HepG2 (cell line): ENCODE data around the gene ZNF652. TPM values are rescaled to one million over a fixed set of nuclear protein-coding genes. Genes with fewer than 3 reads are reported as not detected.

ENCODE experiments used
- ATRX ChIP-seq: sonication (generic); formaldehyde crosslinking; IDR thresholded peaks from 2 replicates; pipeline ENCODE4 v1.4.0; 2020; ENCODE audit warnings: missing genetic modification reagents, borderline replicate concordance
- CAMTA2 ChIP-seq: sonication (generic); formaldehyde crosslinking; IDR thresholded peaks from 2 replicates; pipeline ENCODE4 v1.4.0; 2020; ENCODE audit warnings: mild to moderate bottlenecking, missing genetic modification reagents, borderline replicate concordance
- HDAC1 ChIP-seq: sonication (generic); formaldehyde crosslinking; IDR thresholded peaks from 2 replicates; pipeline ENCODE4 v1.5.1; 2020; ENCODE audit warnings: mild to moderate bottlenecking, missing genetic modification reagents
- MTA3 ChIP-seq: sonication (generic); formaldehyde crosslinking; IDR thresholded peaks from 2 replicates; pipeline ENCODE4 v1.4.0; 2020; ENCODE audit warnings: missing genetic modification reagents
- MYC ChIP-seq: sonication (generic); formaldehyde crosslinking; IDR thresholded peaks from 2 replicates; pipeline ENCODE4 v1.9.0; 2021; ENCODE audit warnings: missing genetic modification reagents, borderline replicate concordance
- NFE2 ChIP-seq: sonication (generic); formaldehyde crosslinking; IDR thresholded peaks from 2 replicates; pipeline ENCODE4 v1.4.0; 2020; ENCODE audit warnings: missing genetic modification reagents
- ZMYM3 ChIP-seq: sonication (generic); formaldehyde crosslinking; IDR thresholded peaks from 2 replicates; pipeline ENCODE4 v1.5.1; 2020; ENCODE audit warnings: mild to moderate bottlenecking, missing genetic modification reagents
- ZNF274 ChIP-seq: sonication (generic); formaldehyde crosslinking; IDR thresholded peaks from 2 replicates; pipeline ENCODE4 v1.5.1; 2020; ENCODE audit warnings: mild to moderate bottlenecking, missing genetic modification reagents
- ZNF354B ChIP-seq: sonication (generic); formaldehyde crosslinking; IDR thresholded peaks from 2 replicates; pipeline ENCODE4 v1.8.0; 2022; ENCODE audit warnings: mild to moderate bottlenecking, missing genetic modification reagents
- ZNF550 ChIP-seq: sonication (generic); formaldehyde crosslinking; IDR thresholded peaks from 2 replicates; pipeline ENCODE4 v1.4.0; 2020; ENCODE audit warnings: mild to moderate bottlenecking, missing genetic modification reagents, borderline replicate concordance
- ZNF660 ChIP-seq: sonication (generic); formaldehyde crosslinking; IDR thresholded peaks from 2 replicates; pipeline ENCODE4 v1.5.1; 2020; ENCODE audit warnings: mild to moderate bottlenecking, low read depth, missing genetic modification reagents, borderline replicate concordance
- ZNF761 ChIP-seq: sonication (generic); formaldehyde crosslinking; conservative IDR thresholded peaks from 2 replicates; pipeline ENCODE4 v1.4.0; 2020; ENCODE audit warnings: mild to moderate bottlenecking, missing genetic modification reagents
- polyA plus RNA-seq, 8 experiments: library from polyadenylated mRNA; depleted of rRNA in 3 of 8; stranded (reverse) in 7 of 8; unstranded in 1 of 8; fragments of >200 nt; fragmentation: Illumina TruSeq in 4 of 8; extraction: Trizol in 4 of 8; gene quantifications; 2 replicates each; pipeline versions ENCODE4 v1.2.1 to v1.2.3, GENCODE V29; 2011 to 2016; ENCODE audit warnings: low read depth in 4 of 8, missing spikeins in 1 of 8, mixed read lengths in 1 of 8; ENCODE audit not compliant: insufficient read depth in 1 of 8
- total RNA-seq, 5 experiments: library from RNA; depleted of rRNA; stranded (reverse); fragments of >200 nt; fragmentation: Illumina TruSeq; extraction: Trizol; gene quantifications; 2 replicates each; pipeline ENCODE4 v1.2.3, GENCODE V29; 2016; ENCODE audit warnings: low read depth in 1 of 5
- TF ChIP-seq, protein P1 (sequence below): sonication (generic); formaldehyde crosslinking; IDR thresholded peaks from 2 replicates; pipeline ENCODE4 v1.4.0; 2020; ENCODE audit warnings: missing genetic modification reagents, borderline replicate concordance
- TF ChIP-seq, protein P2 (sequence below): sonication (generic); formaldehyde crosslinking; IDR thresholded peaks from 2 replicates; pipeline ENCODE4 v1.4.0; 2020; ENCODE audit warnings: missing genetic modification reagents, borderline replicate concordance
- TF ChIP-seq, protein P3 (sequence below): IDR thresholded peaks from 2 replicates; pipeline ENCODE4 v1.6.1; 2016; ENCODE audit warnings: missing biosample characterization, missing genetic modification reagents, low read depth
- TF ChIP-seq, protein P4 (sequence below): sonication (generic); formaldehyde crosslinking; IDR thresholded peaks from one replicate; pipeline ENCODE4 v1.5.1; 2020; ENCODE audit warnings: mild to moderate bottlenecking, missing genetic modification reagents; ENCODE audit errors: not compliant biosample characterization

The ZNF652 gene
- total and polyA plus RNA-seq, 2 of the 13 experiments (the other 11 are each of a cell fraction or from before 2014, with no cell fraction given), result 16.2 to 30.2 TPM

DNA sequence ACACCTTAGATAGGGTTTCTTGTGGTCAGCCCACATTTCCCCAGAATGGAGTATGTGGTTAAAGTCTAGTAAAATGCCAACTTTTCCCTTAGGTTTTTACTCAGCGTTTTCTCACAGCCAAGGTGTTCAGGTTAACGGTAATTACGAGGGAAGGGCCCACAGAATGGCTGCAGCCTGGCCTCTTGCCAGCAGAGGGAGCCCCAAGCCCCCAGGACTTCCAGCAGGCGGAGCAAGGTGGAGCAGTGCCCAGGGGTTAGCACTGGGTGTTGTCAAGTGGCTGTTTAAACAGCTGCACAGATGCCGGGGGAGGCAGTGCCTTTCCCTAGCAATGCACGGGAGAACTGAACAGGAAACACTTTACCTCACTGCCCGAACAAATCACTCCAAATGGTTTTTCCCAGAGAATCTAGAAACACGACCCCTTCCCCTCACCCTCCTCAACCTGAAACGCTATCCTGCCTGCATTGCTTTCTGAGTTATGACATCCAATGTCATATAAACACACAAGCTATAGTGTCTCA is 46.0 kb upstream of the ZNF652 start (continued):
- TF ChIP-seq, protein P1, sequence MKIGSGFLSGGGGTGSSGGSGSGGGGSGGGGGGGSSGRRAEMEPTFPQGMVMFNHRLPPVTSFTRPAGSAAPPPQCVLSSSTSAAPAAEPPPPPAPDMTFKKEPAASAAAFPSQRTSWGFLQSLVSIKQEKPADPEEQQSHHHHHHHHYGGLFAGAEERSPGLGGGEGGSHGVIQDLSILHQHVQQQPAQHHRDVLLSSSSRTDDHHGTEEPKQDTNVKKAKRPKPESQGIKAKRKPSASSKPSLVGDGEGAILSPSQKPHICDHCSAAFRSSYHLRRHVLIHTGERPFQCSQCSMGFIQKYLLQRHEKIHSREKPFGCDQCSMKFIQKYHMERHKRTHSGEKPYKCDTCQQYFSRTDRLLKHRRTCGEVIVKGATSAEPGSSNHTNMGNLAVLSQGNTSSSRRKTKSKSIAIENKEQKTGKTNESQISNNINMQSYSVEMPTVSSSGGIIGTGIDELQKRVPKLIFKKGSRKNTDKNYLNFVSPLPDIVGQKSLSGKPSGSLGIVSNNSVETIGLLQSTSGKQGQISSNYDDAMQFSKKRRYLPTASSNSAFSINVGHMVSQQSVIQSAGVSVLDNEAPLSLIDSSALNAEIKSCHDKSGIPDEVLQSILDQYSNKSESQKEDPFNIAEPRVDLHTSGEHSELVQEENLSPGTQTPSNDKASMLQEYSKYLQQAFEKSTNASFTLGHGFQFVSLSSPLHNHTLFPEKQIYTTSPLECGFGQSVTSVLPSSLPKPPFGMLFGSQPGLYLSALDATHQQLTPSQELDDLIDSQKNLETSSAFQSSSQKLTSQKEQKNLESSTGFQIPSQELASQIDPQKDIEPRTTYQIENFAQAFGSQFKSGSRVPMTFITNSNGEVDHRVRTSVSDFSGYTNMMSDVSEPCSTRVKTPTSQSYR (CRISPR knock-in tag), result peak; percentile 28; the same call in 1 of the 2 replicates
- TF ChIP-seq ZMYM3 (CRISPR knock-in tag) (peak; percentile 51; the same call in 1 of the 2 replicates), HDAC1 (CRISPR knock-in tag) (peak; percentile 76), NFE2 (CRISPR knock-in tag) (no peak), MTA3 (no peak), ATRX (CRISPR knock-in tag) (no peak), ZNF550 (0 out of 2 replicates have a peak, but pooled peaks have one; percentile 46), ZNF354B (CRISPR knock-in tag) (no peak), ZNF660 (no peak), ZNF761 (CRISPR knock-in tag) (no peak), ZNF274 (CRISPR knock-in tag) (no peak), MYC (CRISPR knock-in tag) (peak; percentile 34; the same call in 1 of the 2 replicates), CAMTA2 (CRISPR knock-in tag) (no peak)
- TF ChIP-seq, protein P2, sequence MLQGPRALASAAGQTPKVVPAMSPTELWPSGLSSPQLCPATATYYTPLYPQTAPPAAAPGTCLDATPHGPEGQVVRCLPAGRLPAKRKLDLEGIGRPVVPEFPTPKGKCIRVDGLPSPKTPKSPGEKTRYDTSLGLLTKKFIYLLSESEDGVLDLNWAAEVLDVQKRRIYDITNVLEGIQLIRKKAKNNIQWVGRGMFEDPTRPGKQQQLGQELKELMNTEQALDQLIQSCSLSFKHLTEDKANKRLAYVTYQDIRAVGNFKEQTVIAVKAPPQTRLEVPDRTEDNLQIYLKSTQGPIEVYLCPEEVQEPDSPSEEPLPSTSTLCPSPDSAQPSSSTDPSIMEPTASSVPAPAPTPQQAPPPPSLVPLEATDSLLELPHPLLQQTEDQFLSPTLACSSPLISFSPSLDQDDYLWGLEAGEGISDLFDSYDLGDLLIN (CRISPR knock-in tag), result no peak
- TF ChIP-seq, protein P3, sequence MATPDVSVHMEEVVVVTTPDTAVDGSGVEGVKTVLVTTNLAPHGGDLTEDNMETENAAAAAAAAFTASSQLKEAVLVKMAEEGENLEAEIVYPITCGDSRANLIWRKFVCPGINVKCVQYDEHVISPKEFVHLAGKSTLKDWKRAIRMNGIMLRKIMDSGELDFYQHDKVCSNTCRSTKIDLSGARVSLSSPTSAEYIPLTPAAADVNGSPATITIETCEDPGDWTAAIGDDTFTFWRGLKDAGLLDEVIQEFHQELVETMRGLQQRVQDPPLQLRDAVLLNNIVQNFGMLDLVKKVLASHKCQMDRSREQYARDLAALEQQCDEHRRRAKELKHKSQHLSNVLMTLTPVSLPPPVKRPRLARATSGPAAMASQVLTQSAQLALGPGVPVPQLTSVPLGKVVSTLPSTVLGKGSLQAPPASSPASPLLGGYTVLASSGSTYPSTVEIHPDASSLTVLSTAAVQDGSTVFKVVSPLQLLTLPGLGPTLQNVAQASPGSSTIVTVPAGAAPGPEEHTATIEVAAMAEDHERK (CRISPR knock-in tag), result no peak
- TF ChIP-seq, protein P4, sequence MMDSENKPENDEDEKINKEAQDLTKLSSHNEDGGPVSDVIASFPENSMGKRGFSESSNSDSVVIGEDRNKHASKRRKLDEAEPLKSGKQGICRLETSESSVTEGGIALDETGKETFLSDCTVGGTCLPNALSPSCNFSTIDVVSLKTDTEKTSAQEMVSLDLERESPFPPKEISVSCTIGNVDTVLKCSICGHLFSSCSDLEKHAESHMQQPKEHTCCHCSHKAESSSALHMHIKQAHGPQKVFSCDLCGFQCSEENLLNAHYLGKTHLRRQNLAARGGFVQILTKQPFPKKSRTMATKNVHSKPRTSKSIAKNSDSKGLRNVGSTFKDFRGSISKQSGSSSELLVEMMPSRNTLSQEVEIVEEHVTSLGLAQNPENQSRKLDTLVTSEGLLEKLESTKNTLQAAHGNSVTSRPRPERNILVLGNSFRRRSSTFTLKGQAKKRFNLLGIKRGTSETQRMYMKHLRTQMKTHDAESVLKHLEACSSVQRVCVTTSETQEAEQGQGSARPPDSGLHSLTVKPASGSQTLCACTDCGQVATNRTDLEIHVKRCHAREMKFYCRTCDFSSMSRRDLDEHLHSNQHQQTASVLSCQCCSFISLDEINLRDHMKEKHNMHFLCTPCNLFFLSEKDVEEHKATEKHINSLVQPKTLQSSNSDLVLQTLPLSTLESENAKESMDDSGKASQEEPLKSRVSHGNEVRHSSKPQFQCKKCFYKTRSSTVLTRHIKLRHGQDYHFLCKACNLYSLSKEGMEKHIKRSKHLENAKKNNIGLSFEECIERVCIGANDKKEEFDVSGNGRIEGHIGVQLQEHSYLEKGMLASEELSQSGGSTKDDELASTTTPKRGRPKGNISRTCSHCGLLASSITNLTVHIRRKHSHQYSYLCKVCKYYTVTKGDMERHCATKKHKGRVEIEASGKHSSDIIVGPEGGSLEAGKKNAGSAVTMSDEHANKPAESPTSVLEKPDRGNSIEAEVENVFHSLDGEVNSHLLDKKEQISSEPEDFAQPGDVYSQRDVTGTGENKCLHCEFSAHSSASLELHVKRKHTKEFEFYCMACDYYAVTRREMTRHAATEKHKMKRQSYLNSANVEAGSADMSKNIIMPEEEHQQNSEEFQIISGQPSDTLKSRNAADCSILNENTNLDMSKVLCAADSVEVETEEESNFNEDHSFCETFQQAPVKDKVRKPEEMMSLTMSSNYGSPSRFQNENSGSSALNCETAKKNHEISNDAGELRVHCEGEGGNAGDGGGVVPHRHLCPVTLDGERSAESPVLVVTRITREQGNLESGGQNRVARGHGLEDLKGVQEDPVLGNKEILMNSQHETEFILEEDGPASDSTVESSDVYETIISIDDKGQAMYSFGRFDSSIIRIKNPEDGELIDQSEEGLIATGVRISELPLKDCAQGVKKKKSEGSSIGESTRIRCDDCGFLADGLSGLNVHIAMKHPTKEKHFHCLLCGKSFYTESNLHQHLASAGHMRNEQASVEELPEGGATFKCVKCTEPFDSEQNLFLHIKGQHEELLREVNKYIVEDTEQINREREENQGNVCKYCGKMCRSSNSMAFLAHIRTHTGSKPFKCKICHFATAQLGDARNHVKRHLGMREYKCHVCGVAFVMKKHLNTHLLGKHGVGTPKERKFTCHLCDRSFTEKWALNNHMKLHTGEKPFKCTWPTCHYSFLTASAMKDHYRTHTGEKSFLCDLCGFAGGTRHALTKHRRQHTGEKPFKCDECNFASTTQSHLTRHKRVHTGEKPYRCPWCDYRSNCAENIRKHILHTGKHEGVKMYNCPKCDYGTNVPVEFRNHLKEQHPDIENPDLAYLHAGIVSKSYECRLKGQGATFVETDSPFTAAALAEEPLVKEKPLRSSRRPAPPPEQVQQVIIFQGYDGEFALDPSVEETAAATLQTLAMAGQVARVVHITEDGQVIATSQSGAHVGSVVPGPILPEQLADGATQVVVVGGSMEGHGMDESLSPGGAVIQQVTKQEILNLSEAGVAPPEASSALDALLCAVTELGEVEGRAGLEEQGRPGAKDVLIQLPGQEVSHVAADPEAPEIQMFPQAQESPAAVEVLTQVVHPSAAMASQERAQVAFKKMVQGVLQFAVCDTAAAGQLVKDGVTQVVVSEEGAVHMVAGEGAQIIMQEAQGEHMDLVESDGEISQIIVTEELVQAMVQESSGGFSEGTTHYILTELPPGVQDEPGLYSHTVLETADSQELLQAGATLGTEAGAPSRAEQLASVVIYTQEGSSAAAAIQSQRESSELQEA (CRISPR knock-in tag), result no peak
